SK-N-SH treated with all-trans-retinoic acid at 6 μM for 48 hours (cell line): ENCODE results near the gene GPANK1.

ENCODE experiments used
- ATAC-seq: fragments of 200-7000 bp; cut with Tn5 transposase; 3 replicates; pipeline ENCODE4 v1.9.1; 2020; ENCODE audit warnings: mild to moderate bottlenecking, moderate library complexity
- ARNTL ChIP-seq: fragments of 450-650 bp; formaldehyde crosslinking; IDR thresholded peaks from 2 replicates; pipeline ENCODE4 v1.5.0; 2020; ENCODE audit warnings: low read depth, mild to moderate bottlenecking, moderate library complexity, borderline replicate concordance
- ESRRG ChIP-seq: fragments of 250-450 bp; sonication (Bioruptor Pico); IDR thresholded peaks from 2 replicates; pipeline ENCODE4 v1.6.1; 2021; ENCODE audit warnings: mild to moderate bottlenecking
- GLIS3 ChIP-seq: fragments of 250-450 bp; sonication (Bioruptor Pico); IDR thresholded peaks from 2 replicates; pipeline ENCODE4 v1.5.0; 2020; ENCODE audit warnings: mild to moderate bottlenecking, moderate library complexity
- ISL1 ChIP-seq: fragments of 250-450 bp; sonication (Bioruptor Pico); IDR thresholded peaks from 2 replicates; pipeline ENCODE4 v2.1.2; 2022; ENCODE audit warnings: mild to moderate bottlenecking, moderate library complexity
- PPARA ChIP-seq: fragments of 250-450 bp; sonication (Bioruptor Pico); IDR thresholded peaks from 2 replicates; pipeline ENCODE4 v1.5.0; 2020; ENCODE audit warnings: mild to moderate bottlenecking, borderline replicate concordance
- RARB ChIP-seq: fragments of 250-450 bp; sonication (Bioruptor Pico); IDR thresholded peaks from 2 replicates; pipeline ENCODE4 v1.8.0; 2021; ENCODE audit warnings: mild to moderate bottlenecking, moderate library complexity
- SNAI2 ChIP-seq: fragments of 250-450 bp; sonication (Bioruptor Pico); IDR thresholded peaks from 2 replicates; pipeline ENCODE4 v1.5.0; 2020; ENCODE audit warnings: mild to moderate bottlenecking, moderate library complexity
- TCF4 ChIP-seq: fragments of 250-450 bp; sonication (Bioruptor Pico); IDR thresholded peaks from 2 replicates; pipeline ENCODE4 v1.8.0; 2021; ENCODE audit warnings: mild to moderate bottlenecking, moderate library complexity, borderline replicate concordance
- TOX ChIP-seq: fragments of 250-450 bp; sonication (Bioruptor Pico); IDR thresholded peaks from 2 replicates; pipeline ENCODE4 v1.8.0; 2021; ENCODE audit warnings: mild to moderate bottlenecking, moderate library complexity, borderline replicate concordance
- ZC3H10 ChIP-seq: fragments of 250-450 bp; sonication (Bioruptor Pico); IDR thresholded peaks from 2 replicates; pipeline ENCODE4 v1.5.1; 2021; ENCODE audit warnings: mild to moderate bottlenecking, moderate library complexity
- ZFP3 ChIP-seq: fragments of 250-450 bp; sonication (Bioruptor Pico); IDR thresholded peaks from 2 replicates; pipeline ENCODE4 v1.5.0; 2020; ENCODE audit warnings: mild to moderate bottlenecking, moderate library complexity
- ZFP30 ChIP-seq: fragments of 450-650 bp; formaldehyde crosslinking; IDR thresholded peaks from 2 replicates; pipeline ENCODE4 v1.5.0; 2022; ENCODE audit warnings: mild to moderate bottlenecking, moderate library complexity
- ZNF565 ChIP-seq: fragments of 450-650 bp; formaldehyde crosslinking; conservative IDR thresholded peaks from 2 replicates; pipeline ENCODE4 v1.5.0; 2020; ENCODE audit warnings: low read depth, mild to moderate bottlenecking, moderate library complexity
- ZNF70 ChIP-seq: fragments of 450-650 bp; formaldehyde crosslinking; IDR thresholded peaks from 2 replicates; pipeline ENCODE4 v1.5.0; 2020; ENCODE audit warnings: mild to moderate bottlenecking, moderate library complexity
- ZNF8 ChIP-seq: fragments of 450-650 bp; formaldehyde crosslinking; IDR thresholded peaks from 2 replicates; pipeline ENCODE4 v1.5.0; 2020; ENCODE audit warnings: mild to moderate bottlenecking, moderate library complexity
- TF ChIP-seq, protein P1 (sequence below): fragments of 250-450 bp; sonication (Bioruptor Pico); IDR thresholded peaks from 2 replicates; pipeline ENCODE4 v1.5.1; 2021; ENCODE audit warnings: mild to moderate bottlenecking, moderate library complexity
- TF ChIP-seq, protein P2 (sequence below): fragments of 250-450 bp; sonication (Bioruptor Pico); IDR thresholded peaks from 2 replicates; pipeline ENCODE4 v1.8.0; 2021; ENCODE audit warnings: low read depth, mild to moderate bottlenecking, moderate library complexity, borderline replicate concordance
- TF ChIP-seq, protein P3 (sequence below): fragments of 250-450 bp; sonication (Bioruptor Pico); IDR thresholded peaks from 2 replicates; pipeline ENCODE4 v1.5.1; 2020; ENCODE audit warnings: low read depth, mild to moderate bottlenecking, moderate library complexity
- TF ChIP-seq, protein P4 (sequence below): fragments of 250-450 bp; sonication (Bioruptor Pico); IDR thresholded peaks from 2 replicates; pipeline ENCODE4 v1.5.0; 2020; ENCODE audit warnings: mild to moderate bottlenecking, moderate library complexity

Gene GPANK1

DNA sequence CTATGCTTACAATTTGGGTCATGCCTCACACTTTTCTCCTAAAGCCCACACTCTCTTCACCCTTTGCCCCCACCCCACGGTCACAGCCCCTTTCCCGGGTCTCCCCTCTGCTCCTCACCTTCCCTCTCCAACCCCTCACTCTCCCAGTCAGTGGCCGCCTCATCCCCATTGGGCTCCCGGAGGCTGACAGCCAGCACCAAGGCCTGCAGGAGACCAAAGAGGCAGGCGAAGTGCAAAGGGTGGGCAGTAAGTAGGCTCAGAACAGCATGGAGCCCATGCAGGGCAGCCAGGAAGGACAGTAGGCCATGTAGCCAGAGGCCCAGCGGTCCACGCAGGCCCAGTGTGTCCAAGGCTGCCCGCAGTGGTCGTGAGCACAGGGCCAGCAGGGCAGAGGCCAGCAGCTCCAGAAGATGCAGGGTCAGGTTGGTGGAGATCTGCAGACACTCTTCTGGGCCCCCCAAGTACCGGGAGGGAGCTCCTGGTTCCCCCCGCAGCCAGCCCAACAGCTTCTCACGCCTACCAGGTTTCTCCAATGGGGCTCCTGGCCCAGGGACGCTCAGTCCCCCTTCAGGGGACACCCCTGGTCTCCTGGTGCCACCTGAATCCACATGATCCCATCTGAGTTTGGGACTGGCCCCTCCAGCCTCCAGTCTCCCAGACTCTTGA is 5.7 kb downstream of the GPANK1 start:
- TF ChIP-seq TCF4 (CRISPR knock-in tag): no peak
- no peak for TF ChIP-seq ZC3H10 (CRISPR knock-in tag)
- TF ChIP-seq ZNF565 (CRISPR knock-in tag): no peak
- TF ChIP-seq PPARA (CRISPR knock-in tag): no peak
- ATAC-seq: no peak

DNA sequence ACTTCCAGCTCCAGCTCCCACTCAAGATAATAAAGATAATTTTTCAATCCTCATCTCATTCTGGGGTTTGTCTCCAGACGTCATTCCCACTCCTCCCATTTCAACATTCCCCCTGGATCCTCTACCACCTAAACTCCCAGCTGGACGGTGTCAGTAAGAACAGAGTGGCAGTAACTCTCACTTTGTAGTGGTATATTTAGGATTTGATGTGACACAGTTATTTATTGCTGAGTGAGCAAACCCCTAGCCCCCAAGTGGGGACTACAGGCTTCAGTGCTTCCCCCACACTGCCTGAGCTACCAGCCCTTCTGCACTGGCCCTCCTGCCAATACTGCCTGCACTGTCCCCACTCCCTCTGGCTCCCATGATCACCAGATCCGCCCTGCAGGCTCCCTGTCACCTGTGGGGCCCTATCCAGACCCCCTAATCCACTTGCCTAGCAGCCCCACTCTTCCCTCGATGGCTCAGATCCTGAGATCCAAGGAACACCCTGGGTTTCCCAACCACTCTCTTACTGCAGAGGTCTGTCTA is 6.6 kb downstream of the GPANK1 start:
- ATAC-seq: no peak

DNA sequence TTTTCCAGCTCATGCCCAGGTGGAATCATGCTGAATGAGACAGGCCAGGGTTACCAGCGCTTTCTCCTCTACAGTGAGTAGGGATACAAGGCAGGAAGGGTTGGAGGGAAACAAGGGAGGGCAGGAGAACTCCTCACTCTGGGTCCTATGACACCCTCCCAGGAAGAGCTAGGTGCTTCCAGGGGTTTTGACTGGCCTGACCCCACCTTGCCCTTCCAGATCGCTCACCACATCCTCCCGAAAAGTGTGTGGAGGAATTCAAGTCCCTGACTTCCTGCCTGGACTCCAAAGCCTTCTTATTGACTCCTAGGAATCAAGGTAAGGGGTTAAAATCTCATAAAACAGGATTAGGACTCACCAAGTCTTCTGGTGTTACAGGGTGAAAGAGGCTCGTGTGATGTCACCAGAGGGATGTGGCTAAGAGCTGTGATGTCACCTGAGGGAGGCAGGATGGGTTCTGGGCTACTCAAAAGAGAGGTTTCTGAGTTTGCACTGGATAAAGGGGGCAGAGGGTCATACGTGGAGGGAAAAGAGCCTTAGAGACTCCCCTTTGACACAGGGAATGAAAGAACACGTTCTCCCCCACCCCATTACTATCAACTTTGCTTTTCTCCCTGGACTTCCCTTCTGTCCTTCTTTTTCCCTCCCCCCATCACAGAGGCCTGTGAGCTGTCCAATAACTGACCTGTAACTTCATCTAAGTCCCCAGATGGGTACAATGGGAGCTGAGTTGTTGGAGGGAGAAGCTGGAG is 7.2 kb downstream of the GPANK1 start:
- no peak for TF ChIP-seq RARB (CRISPR knock-in tag)
- TF ChIP-seq, protein P1, sequence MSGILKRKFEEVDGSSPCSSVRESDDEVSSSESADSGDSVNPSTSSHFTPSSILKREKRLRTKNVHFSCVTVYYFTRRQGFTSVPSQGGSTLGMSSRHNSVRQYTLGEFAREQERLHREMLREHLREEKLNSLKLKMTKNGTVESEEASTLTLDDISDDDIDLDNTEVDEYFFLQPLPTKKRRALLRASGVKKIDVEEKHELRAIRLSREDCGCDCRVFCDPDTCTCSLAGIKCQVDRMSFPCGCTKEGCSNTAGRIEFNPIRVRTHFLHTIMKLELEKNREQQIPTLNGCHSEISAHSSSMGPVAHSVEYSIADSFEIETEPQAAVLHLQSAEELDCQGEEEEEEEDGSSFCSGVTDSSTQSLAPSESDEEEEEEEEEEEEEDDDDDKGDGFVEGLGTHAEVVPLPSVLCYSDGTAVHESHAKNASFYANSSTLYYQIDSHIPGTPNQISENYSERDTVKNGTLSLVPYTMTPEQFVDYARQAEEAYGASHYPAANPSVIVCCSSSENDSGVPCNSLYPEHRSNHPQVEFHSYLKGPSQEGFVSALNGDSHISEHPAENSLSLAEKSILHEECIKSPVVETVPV: no peak
- no peak for TF ChIP-seq ZFP3 (CRISPR knock-in tag)
- no peak for TF ChIP-seq ESRRG
- no peak for TF ChIP-seq TOX (CRISPR knock-in tag)
- TF ChIP-seq ZNF70 (CRISPR knock-in tag): no peak
- ATAC-seq: no peak

More for the DNA sequence above, 6.6 kb downstream of the GPANK1 start:
- TF ChIP-seq ZNF8 (CRISPR knock-in tag) (no peak), ZFP30 (no peak), SNAI2 (no peak), ARNTL (CRISPR knock-in tag) (no peak), ISL1 (CRISPR knock-in tag) (no peak), ZNF565 (CRISPR knock-in tag) (no peak), GLIS3 (CRISPR knock-in tag) (no peak), RARB (CRISPR knock-in tag) (no peak), ZFP3 (CRISPR knock-in tag) (no peak), ZNF70 (CRISPR knock-in tag) (no peak)
- TF ChIP-seq, protein P2, sequence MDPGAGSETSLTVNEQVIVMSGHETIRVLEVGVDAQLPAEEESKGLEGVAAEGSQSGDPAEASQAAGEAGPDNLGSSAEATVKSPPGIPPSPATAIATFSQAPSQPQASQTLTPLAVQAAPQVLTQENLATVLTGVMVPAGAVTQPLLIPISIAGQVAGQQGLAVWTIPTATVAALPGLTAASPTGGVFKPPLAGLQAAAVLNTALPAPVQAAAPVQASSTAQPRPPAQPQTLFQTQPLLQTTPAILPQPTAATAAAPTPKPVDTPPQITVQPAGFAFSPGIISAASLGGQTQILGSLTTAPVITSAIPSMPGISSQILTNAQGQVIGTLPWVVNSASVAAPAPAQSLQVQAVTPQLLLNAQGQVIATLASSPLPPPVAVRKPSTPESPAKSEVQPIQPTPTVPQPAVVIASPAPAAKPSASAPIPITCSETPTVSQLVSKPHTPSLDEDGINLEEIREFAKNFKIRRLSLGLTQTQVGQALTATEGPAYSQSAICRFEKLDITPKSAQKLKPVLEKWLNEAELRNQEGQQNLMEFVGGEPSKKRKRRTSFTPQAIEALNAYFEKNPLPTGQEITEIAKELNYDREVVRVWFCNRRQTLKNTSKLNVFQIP: no peak
- TF ChIP-seq, protein P3, sequence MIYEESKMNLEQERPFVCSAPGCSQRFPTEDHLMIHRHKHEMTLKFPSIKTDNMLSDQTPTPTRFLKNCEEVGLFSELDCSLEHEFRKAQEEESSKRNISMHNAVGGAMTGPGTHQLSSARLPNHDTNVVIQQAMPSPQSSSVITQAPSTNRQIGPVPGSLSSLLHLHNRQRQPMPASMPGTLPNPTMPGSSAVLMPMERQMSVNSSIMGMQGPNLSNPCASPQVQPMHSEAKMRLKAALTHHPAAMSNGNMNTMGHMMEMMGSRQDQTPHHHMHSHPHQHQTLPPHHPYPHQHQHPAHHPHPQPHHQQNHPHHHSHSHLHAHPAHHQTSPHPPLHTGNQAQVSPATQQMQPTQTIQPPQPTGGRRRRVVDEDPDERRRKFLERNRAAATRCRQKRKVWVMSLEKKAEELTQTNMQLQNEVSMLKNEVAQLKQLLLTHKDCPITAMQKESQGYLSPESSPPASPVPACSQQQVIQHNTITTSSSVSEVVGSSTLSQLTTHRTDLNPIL (CRISPR knock-in tag): no peak
- TF ChIP-seq, protein P4, sequence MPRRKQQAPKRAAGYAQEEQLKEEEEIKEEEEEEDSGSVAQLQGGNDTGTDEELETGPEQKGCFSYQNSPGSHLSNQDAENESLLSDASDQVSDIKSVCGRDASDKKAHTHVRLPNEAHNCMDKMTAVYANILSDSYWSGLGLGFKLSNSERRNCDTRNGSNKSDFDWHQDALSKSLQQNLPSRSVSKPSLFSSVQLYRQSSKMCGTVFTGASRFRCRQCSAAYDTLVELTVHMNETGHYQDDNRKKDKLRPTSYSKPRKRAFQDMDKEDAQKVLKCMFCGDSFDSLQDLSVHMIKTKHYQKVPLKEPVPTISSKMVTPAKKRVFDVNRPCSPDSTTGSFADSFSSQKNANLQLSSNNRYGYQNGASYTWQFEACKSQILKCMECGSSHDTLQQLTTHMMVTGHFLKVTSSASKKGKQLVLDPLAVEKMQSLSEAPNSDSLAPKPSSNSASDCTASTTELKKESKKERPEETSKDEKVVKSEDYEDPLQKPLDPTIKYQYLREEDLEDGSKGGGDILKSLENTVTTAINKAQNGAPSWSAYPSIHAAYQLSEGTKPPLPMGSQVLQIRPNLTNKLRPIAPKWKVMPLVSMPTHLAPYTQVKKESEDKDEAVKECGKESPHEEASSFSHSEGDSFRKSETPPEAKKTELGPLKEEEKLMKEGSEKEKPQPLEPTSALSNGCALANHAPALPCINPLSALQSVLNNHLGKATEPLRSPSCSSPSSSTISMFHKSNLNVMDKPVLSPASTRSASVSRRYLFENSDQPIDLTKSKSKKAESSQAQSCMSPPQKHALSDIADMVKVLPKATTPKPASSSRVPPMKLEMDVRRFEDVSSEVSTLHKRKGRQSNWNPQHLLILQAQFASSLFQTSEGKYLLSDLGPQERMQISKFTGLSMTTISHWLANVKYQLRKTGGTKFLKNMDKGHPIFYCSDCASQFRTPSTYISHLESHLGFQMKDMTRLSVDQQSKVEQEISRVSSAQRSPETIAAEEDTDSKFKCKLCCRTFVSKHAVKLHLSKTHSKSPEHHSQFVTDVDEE (CRISPR knock-in tag): no peak
